22Rv1 (cell line): Measurements from ENCODE around the gene PLA2R1.

ENCODE experiments used
- ZFX ChIP-seq: fragments of 450-650 bp; IDR thresholded peaks from 2 replicates; pipeline ENCODE4 v1.6.1; 2017; ENCODE audit warnings: antibody characterized with exemption, borderline replicate concordance
- TF ChIP-seq, protein P1 (sequence below): fragments of 450-650 bp; IDR thresholded peaks from 2 replicates; pipeline ENCODE4 v1.5.1; 2017; ENCODE audit warnings: mild to moderate bottlenecking

DNA sequence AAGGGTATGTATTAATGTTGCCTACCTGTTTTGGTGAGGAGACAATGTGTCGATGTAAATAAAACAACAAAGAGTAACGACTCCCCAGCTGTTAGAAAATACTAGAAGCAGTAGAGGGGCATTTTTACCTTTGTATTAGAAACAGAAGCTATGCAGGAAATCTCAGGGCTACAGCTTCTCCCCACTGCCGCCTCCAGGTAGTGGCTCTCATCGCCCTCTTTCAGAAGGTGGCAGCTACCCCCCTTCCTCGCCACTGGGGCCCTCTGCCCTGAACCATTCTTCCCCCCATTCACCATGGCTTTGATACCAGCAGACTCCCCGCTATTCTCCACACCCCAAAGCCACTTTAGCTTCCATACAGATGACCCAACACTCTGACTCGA, 6.7 kb downstream of the PLA2R1 start:
- TF ChIP-seq, protein P1, sequence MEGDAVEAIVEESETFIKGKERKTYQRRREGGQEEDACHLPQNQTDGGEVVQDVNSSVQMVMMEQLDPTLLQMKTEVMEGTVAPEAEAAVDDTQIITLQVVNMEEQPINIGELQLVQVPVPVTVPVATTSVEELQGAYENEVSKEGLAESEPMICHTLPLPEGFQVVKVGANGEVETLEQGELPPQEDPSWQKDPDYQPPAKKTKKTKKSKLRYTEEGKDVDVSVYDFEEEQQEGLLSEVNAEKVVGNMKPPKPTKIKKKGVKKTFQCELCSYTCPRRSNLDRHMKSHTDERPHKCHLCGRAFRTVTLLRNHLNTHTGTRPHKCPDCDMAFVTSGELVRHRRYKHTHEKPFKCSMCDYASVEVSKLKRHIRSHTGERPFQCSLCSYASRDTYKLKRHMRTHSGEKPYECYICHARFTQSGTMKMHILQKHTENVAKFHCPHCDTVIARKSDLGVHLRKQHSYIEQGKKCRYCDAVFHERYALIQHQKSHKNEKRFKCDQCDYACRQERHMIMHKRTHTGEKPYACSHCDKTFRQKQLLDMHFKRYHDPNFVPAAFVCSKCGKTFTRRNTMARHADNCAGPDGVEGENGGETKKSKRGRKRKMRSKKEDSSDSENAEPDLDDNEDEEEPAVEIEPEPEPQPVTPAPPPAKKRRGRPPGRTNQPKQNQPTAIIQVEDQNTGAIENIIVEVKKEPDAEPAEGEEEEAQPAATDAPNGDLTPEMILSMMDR = no peak
- no peak for TF ChIP-seq ZFX
